H1 (cell line): ENCODE results near the gene F3.

Source experiments
- CBX5 ChIP-seq: fragments of 300-800, 300-1000 bp; sonication (generic); IDR thresholded peaks from 2 replicates; pipeline ENCODE4 v1.7.1; 2016; ENCODE audit warnings: antibody characterized with exemption, low read length, low read depth
- MAFK ChIP-seq: IDR thresholded peaks from 2 replicates; pipeline ENCODE4 v1.6.1; 2012; ENCODE audit warnings: low read depth, mild to moderate bottlenecking, improper control_type of control experiment, low read length
- POLR2A ChIP-seq, 2 experiments: IDR thresholded peaks; 1 replicate in 1 of 2; 2 replicates in 1 of 2; pipeline ENCODE4 v1.6.1; 2011; ENCODE audit warnings: low read depth in 2 of 2, low read length in 2 of 2, mild to moderate bottlenecking in 2 of 2; ENCODE audit errors: control extremely low read depth in 1 of 2
- POLR2AphosphoS5 ChIP-seq: IDR thresholded peaks from 2 replicates; pipeline ENCODE4 v1.6.1; 2011; ENCODE audit warnings: low read depth, low read length
- RAD21 ChIP-seq, 2 experiments: IDR thresholded peaks in 1 of 2; conservative IDR thresholded peaks in 1 of 2; 2 replicates each; pipeline ENCODE4 v1.6.1; 2011; ENCODE audit warnings: low read depth in 2 of 2, low read length in 2 of 2, improper control_type of control experiment in 1 of 2, inconsistent platforms in 1 of 2, mild to moderate bottlenecking in 1 of 2, moderate library complexity in 1 of 2
- RFX5 ChIP-seq: IDR thresholded peaks from 2 replicates; pipeline ENCODE4 v1.6.1; 2011; ENCODE audit warnings: low read depth, low read length, improper control_type of control experiment, borderline replicate concordance
- SIN3A ChIP-seq, 2 experiments: IDR thresholded peaks in 1 of 2; conservative IDR thresholded peaks in 1 of 2; 2 replicates each; pipeline ENCODE4 v1.6.1; 2011 to 2012; ENCODE audit warnings: low read length in 2 of 2, improper control_type of control experiment in 1 of 2, low read depth in 1 of 2, mild to moderate bottlenecking in 1 of 2
- SRF ChIP-seq: IDR thresholded peaks from 2 replicates; pipeline ENCODE4 v1.6.1; 2011; ENCODE audit warnings: mild to moderate bottlenecking, low read depth, low read length, moderate library complexity
- TEAD4 ChIP-seq: IDR thresholded peaks from 2 replicates; pipeline ENCODE4 v1.6.1; 2012; ENCODE audit warnings: low read depth, low read length, inconsistent platforms, mixed read lengths
- ZNF274 ChIP-seq: IDR thresholded peaks from 2 replicates; pipeline ENCODE4 v1.7.0; 2012; ENCODE audit warnings: low read length, borderline replicate concordance; ENCODE audit errors: extremely low read depth
- TF ChIP-seq, protein P1 (sequence below): IDR thresholded peaks from 2 replicates; pipeline ENCODE4 v1.6.1; 2011; ENCODE audit warnings: low read depth, mild to moderate bottlenecking, low read length; ENCODE audit not compliant: insufficient read depth
- TF ChIP-seq, protein P2 (sequence below): IDR thresholded peaks from 2 replicates; pipeline ENCODE4 v1.6.1; 2012; ENCODE audit warnings: low read length, inconsistent platforms

DNA sequence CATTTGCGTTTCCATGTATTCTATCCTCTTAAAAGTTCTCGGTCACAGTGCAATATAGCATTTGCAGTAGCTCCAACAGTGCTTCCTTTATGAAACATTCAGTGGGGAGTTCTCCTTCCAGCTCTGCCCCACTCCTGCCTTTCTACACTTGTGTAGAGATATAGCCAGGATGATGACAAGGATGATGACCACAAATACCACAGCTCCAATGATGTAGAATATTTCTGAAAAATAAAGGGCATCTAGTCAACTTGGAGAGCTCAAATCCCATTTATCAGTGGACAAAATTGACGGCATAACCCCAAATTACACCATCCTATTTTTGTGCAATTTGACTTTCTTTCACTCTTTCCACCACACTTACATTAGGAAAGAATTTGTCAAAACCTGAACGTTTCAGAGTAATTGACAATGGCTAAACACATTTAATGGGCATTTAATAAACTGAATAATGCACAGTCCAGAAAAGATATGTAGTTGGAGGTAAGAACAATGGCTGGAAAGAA is 11.1 kb downstream of the F3 start:
- TF ChIP-seq MAFK (no peak), CBX5 (no peak), POLR2AphosphoS5 (no peak), SIN3A (conservative IDR thresholded peaks at IDR 0.05 in 1 of 2, IDR thresholded peaks at IDR 0.05 in 1 of 2; ENCODE audit: low read depth in 1 of 2, low read length in 2 of 2) (no peak), POLR2A (IDR thresholded peaks at IDR 0.05; ENCODE audit: control extremely low read depth in 1 of 2, low read depth in 2 of 2, low read length in 2 of 2) (no peak), SRF (no peak), RFX5 (no peak), TEAD4 (no peak), RAD21 (IDR thresholded peaks at IDR 0.05 in 1 of 2, conservative IDR thresholded peaks at IDR 0.05 in 1 of 2; ENCODE audit: low read depth in 2 of 2, low read length in 2 of 2) (no peak), ZNF274 (no peak)
- TF ChIP-seq, protein P1, sequence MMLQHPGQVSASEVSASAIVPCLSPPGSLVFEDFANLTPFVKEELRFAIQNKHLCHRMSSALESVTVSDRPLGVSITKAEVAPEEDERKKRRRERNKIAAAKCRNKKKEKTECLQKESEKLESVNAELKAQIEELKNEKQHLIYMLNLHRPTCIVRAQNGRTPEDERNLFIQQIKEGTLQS: no peak
- TF ChIP-seq, protein P2, sequence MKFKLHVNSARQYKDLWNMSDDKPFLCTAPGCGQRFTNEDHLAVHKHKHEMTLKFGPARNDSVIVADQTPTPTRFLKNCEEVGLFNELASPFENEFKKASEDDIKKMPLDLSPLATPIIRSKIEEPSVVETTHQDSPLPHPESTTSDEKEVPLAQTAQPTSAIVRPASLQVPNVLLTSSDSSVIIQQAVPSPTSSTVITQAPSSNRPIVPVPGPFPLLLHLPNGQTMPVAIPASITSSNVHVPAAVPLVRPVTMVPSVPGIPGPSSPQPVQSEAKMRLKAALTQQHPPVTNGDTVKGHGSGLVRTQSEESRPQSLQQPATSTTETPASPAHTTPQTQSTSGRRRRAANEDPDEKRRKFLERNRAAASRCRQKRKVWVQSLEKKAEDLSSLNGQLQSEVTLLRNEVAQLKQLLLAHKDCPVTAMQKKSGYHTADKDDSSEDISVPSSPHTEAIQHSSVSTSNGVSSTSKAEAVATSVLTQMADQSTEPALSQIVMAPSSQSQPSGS: no peak
